ENCODE results near the gene PPP2R2C.

GRCh38 chr4:6321361-6321760, 151.1 kb downstream of the PPP2R2C start:
- TF ChIP-seq CTCF (conservative IDR thresholded peaks at IDR 0.05; ENCODE audit: low read length) = no peak
- TF ChIP-seq EZH2phosphoT487 (IDR thresholded peaks at IDR 0.05; ENCODE audit: borderline replicate concordance) = no peak
